Fibroblast of skin of left quadriceps (primary cell): ENCODE data around the gene C20orf141.

ENCODE experiments used
- DNase-seq, 2 experiments: peaks; one replicate each; pipeline ENCODE4 v3.0.0-alpha.2; 2013; ENCODE audit warnings: low read depth in 2 of 2

C20orf141 gene

DNA sequence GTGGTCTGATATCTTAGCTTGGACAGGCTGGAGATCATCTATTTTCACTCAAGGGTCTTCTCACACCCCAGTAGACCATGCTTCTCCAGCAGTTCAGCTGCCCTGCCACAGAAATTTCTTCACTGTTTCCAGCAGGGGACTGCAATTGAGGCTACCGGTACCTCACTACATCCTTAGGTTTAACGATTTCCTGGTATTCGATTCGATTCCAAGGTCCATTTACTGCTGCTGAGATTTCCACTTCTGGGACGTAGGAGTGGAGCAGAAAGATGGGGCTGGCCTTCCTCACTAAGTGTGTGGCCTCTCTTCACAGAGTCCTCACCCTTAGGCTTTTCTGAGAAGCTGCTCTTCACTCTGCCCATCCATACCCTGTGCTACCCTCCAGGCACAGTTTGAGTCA lies 31.9 kb downstream of the C20orf141 start:
- DNase-seq, result no peak

DNA sequence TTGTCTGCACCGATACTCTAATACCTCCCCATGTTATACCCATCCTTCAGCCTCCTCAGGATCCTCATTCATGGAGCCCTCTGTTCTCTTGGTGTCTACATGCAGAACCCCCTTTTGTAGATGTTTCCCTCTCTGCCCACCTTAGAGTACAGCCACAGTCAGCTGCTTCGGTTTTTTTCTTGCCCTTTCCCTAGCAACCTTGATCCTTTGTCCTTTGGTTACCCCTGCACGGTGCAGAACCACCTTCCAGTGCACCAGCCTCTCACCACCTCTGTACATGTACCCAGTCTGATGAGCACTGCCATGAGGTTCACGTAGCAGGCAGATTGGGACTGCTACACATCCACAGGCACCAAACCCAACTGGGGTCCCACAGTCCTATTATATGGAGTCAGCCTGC lies 33.0 kb downstream of the C20orf141 start:
- no peak for DNase-seq

DNA sequence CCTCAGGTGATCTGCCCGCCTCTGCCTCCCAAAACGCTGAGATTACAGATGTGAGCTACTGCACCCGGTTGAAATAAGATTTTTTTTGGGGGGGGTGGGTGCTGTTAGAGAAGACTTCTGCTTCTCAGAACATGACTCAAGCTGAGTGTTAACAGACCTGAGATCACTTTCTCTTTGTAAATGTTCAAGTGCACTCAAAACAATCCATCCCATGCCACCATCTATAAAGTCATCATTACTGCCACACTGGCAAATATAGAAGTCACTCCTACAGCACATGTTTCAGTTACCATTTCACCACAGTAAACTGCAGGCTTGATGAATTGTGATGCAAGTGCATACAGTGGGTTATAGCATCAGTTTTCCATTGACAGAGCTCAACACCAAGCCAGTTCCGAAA lies 34.7 kb downstream of the C20orf141 start:
- DNase-seq, result no peak

DNA sequence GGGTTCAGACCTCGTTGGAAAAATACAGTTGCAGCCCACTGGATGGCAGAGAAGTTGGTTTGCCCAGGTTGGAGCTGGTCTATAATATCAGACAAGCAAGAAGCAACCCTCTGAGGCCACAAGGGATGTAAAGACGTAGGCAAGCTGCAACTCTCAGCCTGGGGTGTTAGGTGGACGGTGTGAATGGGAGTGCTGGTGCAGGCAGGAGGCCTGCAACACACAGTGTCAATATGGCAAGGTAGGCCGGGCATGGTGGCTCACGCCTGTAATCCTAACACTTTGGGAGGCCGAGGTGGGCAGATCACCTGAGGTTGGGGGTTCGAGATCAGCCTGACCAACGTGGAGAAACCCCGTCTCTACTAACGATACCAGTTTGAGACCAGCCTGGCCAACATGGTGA lies 36.3 kb downstream of the C20orf141 start:
- no peak for DNase-seq

DNA sequence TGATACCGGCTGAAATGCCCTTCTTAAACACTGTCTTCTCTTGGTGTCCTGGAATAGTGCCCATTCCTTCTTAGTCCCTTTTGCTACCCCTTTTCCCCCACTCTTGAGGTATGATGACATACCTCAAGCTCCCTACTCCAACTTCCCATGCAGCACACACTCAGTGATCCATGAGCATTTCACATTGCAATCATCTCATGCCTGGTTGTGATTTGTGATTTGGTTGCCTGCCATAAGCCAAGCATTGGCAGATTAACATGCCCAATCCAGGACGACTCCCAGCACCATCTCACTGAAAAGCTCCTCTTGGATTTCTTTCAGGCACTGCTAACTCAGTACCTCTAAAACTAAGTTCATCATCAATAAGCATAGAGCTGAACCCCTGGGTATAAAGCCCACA lies 43.8 kb downstream of the C20orf141 start:
- DNase-seq, result no peak

DNA sequence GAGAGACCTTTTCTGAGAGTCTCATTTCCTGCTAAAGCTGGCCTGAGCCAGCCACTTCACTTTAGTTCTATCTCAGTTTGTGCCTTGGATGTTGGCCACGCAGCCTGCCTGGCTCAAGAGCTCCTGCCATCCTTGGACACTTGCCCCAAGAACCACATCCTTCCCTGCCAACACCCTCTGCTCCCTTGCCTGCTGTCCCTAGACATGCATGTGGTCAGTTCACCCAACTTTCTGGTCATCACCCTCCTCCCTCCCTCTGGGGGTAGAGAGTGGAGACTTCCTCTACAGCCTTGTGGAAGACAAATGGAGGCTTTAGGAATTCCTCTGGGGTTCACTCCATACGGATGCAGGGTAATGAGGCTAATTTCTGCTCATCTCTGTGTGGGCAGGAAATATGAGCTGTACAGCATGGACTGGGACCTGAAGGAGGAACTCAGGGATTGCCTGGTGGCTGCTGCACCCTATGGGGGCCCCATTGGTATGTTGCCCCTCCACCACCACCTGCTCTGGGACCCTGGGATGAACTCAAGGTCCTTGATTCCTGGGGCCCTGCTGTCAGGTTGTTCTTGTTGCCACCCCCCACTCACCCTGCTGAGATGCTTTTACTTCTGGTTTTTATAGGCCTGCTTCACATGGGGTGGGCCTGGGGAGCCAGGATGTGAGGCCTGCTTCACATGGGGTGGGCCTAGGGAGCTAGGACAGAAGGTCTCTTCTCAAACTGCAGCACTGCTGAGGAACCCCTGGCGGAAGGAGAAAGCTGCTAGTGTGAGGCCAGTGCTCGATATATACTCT lies 44.7 kb downstream of the C20orf141 start:
- DNase-seq, result no peak

DNA sequence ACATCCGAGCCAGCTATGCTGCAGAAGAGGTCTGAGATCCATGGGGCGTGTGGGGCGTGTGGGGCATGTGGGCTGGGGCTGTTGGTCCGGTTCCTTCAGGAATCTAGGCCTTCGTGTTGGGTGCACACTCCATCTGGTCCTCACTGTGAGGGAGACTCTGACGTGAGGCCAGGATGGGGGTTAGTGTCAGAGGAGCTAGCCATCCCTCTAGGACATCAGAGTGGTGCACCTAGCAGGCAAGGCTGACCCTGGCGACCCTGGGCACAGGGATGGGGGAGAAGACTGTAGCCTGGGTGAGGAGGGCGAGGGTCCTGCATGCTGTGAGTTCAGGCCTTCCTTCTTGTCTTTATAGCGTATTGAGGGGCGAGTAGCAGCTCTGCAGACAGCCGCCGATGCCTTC lies 49.8 kb downstream of the C20orf141 start:
- no peak for DNase-seq

DNA sequence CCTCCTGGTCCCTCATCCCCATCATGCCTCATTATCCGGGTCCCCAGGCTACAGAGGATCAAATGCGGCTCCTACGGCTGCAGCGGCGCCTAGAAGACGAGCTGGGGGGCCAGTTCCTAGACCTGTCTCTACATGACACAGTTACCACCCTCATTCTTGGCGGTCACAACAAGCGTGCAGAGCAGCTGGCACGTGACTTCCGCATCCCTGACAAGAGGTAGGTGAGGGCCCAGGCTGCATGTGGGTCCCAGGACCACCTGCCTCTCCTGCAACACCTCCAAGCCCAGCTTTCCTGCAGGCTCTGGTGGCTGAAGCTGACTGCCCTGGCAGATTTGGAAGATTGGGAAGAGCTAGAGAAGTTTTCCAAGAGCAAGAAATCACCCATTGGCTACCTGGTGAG lies 50.3 kb downstream of the C20orf141 start:
- DNase-seq, result no peak
